K562 (cell line): ENCODE measurements around the gene TEX30. TPM values are rescaled to one million over a fixed set of nuclear protein-coding genes. Genes with fewer than 3 reads are reported as not detected.

ENCODE experiments used
- ATAC-seq: fragments of 200-7000 bp; cut with Tn5 transposase; 3 replicates; pipeline ENCODE4 v1.9.1; 2020; ENCODE audit warnings: moderate library complexity
- BruUV-seq: library from RNA; stranded (reverse); fragments of 400-500 nt; replicated peaks from 2 replicates; lab custom pipeline; 2021; lab: Mats Ljungman, UMichigan
- CTCF ChIA-PET: fragments of 300-600 bp; formaldehyde crosslinking; extraction: SDS; loops from one replicate; lab custom pipeline; 2021; ENCODE audit warnings: low intra/inter-chr PET ratio; lab: Yijun Ruan, JAX
- POLR2A ChIA-PET: fragments of 300-600, 350-650 bp; sonication (Branson Sonifier 250); formaldehyde crosslinking; extraction: SDS; loops from one replicate; lab custom pipeline; 2021; ENCODE audit warnings: antibody characterized with exemption, inconsistent platforms; lab: Yijun Ruan, JAX
- DNase-seq, 4 experiments: peaks; one replicate each; pipeline versions ENCODE4 v3.0.0 to v3.0.0-alpha.2; 2011 to 2018; ENCODE audit warnings: low spot score in 3 of 4, mixed read lengths in 3 of 4; ENCODE audit errors: extremely low read depth in 1 of 4
- FAIRE-seq: peaks from 2 replicates; lab custom pipeline; 2011; peaks lifted over from hg19 to GRCh38; lab: Jason Lieb, UNC
- H2AFZ ChIP-seq: 2 replicates; pipeline ENCODE4 v1.6.0; 2011; ENCODE audit warnings: low read depth, low read length, control low read depth, inconsistent platforms
- H3K27ac ChIP-seq: fragments of 200-600 bp; 3 replicates; pipeline ENCODE4 v1.8.0; 2011; ENCODE audit warnings: low read depth, mild to moderate bottlenecking, control low read depth, inconsistent platforms, low read length, moderate library complexity, mixed read lengths; ENCODE audit errors: extremely low read depth
- H3K27me3 ChIP-seq, 2 experiments: fragments of 300-600 bp in 1 of 2; 2 replicates in 1 of 2; 3 replicates in 1 of 2; pipeline versions ENCODE4 v1.6.0 to v1.8.0; 2011; ENCODE audit warnings: inconsistent platforms in 2 of 2, low read length in 2 of 2, mild to moderate bottlenecking in 1 of 2, mixed read lengths in 1 of 2, moderate library complexity in 1 of 2; ENCODE audit not compliant: control insufficient read depth in 2 of 2, insufficient read depth in 2 of 2
- H3K36me3 ChIP-seq: fragments of 300-600 bp; 3 replicates; pipeline ENCODE4 v1.8.0; 2011; ENCODE audit warnings: mild to moderate bottlenecking, low read length, inconsistent platforms; ENCODE audit not compliant: control insufficient read depth, insufficient read depth
- H3K4me1 ChIP-seq, 2 experiments: fragments of 200-600 bp in 1 of 2; replicated peaks in 1 of 2; 2 replicates in 1 of 2; 3 replicates in 1 of 2; pipeline versions ENCODE4 v1.5.1 to v1.8.0; 2011; ENCODE audit warnings: inconsistent platforms in 2 of 2, low read length in 2 of 2, mild to moderate bottlenecking in 1 of 2, mixed read lengths in 1 of 2, moderate library complexity in 1 of 2; ENCODE audit not compliant: control insufficient read depth in 2 of 2, insufficient read depth in 2 of 2
- H3K4me2 ChIP-seq: 2 replicates; pipeline ENCODE4 v1.6.1; 2011; ENCODE audit warnings: low read length, control low read depth, inconsistent platforms, mixed read lengths; ENCODE audit not compliant: insufficient read depth
- H3K4me3 ChIP-seq: fragments of 200-600 bp; sonication (generic), shearing (Covaris generic); 2 replicates; pipeline ENCODE4 v1.5.1; 2016; ENCODE audit warnings: control low read depth, inconsistent platforms
- H3K79me2 ChIP-seq: fragments of 200-600 bp; 3 replicates; pipeline ENCODE4 v1.8.0; 2011; ENCODE audit warnings: low read length, inconsistent platforms; ENCODE audit not compliant: control insufficient read depth, insufficient read depth
- H3K9ac ChIP-seq, 2 experiments: 2 replicates each; pipeline versions ENCODE4 v1.6.0 to v1.6.1; 2011; ENCODE audit warnings: low read depth in 2 of 2, low read length in 2 of 2, control low read depth in 1 of 2, inconsistent platforms in 1 of 2, mild to moderate bottlenecking in 1 of 2, mixed read lengths in 1 of 2; ENCODE audit not compliant: insufficient read depth in 1 of 2
- H3K9me1 ChIP-seq: one replicate; pipeline ENCODE4 v1.6.0; 2011; ENCODE audit warnings: inconsistent platforms, mild to moderate bottlenecking, low read length, moderate library complexity; ENCODE audit not compliant: control insufficient read depth, insufficient read depth
- H3K9me3 ChIP-seq: replicated peaks from 2 replicates; pipeline ENCODE4 v1.5.1; 2011; ENCODE audit warnings: low read depth, low read length, inconsistent platforms; ENCODE audit not compliant: control insufficient read depth, insufficient read depth
- H4K20me1 ChIP-seq: replicated peaks from 2 replicates; pipeline ENCODE4 v1.6.1; 2011; ENCODE audit warnings: low read length, inconsistent platforms, mixed read lengths; ENCODE audit not compliant: control insufficient read depth, insufficient read depth
- ARNT ChIP-seq, 2 experiments: fragments of 450-650 bp; IDR thresholded peaks; 2 replicates each; pipeline ENCODE4 v1.6.1; 2016; ENCODE audit warnings: mild to moderate bottlenecking in 1 of 2
- HES1 ChIP-seq: fragments of 450-650 bp; IDR thresholded peaks from 2 replicates; pipeline ENCODE4 v1.6.1; 2016; ENCODE audit warnings: low read depth, mild to moderate bottlenecking, moderate library complexity
- MED1 ChIP-seq: sonication (generic); formaldehyde crosslinking; IDR thresholded peaks from 2 replicates; pipeline ENCODE4 v1.8.1; 2023; ENCODE audit warnings: missing genetic modification reagents, borderline replicate concordance
- NR2F6 ChIP-seq: fragments of 450-650 bp; formaldehyde crosslinking; IDR thresholded peaks from 2 replicates; pipeline ENCODE4 v1.4.0; 2020; ENCODE audit warnings: mild to moderate bottlenecking
- PHF21A ChIP-seq: fragments of 450-650 bp; IDR thresholded peaks from 2 replicates; pipeline ENCODE4 v1.6.1; 2017; ENCODE audit warnings: low read depth, borderline replicate concordance
- TAF15 ChIP-seq: fragments of 200-400 bp; formaldehyde crosslinking; IDR thresholded peaks from 2 replicates; pipeline ENCODE4 v1.6.1; 2017; ENCODE audit warnings: mild to moderate bottlenecking, low read depth, low read length, moderate library complexity
- ZNF121 ChIP-seq: sonication (generic); formaldehyde crosslinking; conservative IDR thresholded peaks from 2 replicates; pipeline ENCODE4 v1.8.0; 2022; ENCODE audit warnings: missing genetic modification reagents
- WGBS: fragments of 100-300 bp; shearing (Covaris generic); methylation state at CpG from one replicate; pipeline ENCODE4 v1.1.6; 2016; ENCODE audit warnings: low coverage, mixed read lengths; ENCODE audit not compliant: insufficient coverage; ENCODE audit errors: missing lambda C conversion rate; 5-methylcytosine and 5-hydroxymethylcytosine counted together
- in situ Hi-C: fragments of 300-500 bp; cut with MboI; formaldehyde crosslinking; loops from 4 replicates; pipeline ENCODE4 v1.15.0; 2018; ENCODE audit warnings: inconsistent platforms, mixed read lengths
- intact Hi-C: fragments of 100-400 bp; cut with micrococcal nuclease; formaldehyde crosslinking; loops from 2 replicates; pipeline ENCODE4 v1.14.2; 2022
- polyA plus RNA-seq, 8 experiments: library from polyadenylated mRNA; depleted of rRNA in 4 of 8; stranded (reverse) in 5 of 8; unstranded in 3 of 8; fragments of >200 nt; fragmentation: Nextera tagmentation in 2 of 8; fragmentation: Illumina TruSeq in 1 of 8; extraction: Ambion mirVana in 2 of 8; extraction: Trizol in 1 of 8; gene quantifications; 2 replicates each; pipeline versions ENCODE4 v1.2.1 to v1.2.3, GENCODE V29; 2011 to 2014; ENCODE audit warnings: inconsistent platforms in 1 of 8, missing spikeins in 1 of 8
- total RNA-seq, 7 experiments: library from RNA; depleted of rRNA in 6 of 7; stranded (reverse); fragments of >200 nt in 6 of 7; fragmentation: Illumina TruSeq in 2 of 7; extraction: Trizol in 2 of 7; gene quantifications; 2 replicates each; pipeline versions ENCODE4 v1.2.1 to v1.2.3, GENCODE V29; 2011 to 2021; ENCODE audit warnings: low replicate concordance in 1 of 7

Gene TEX30
- total and polyA plus RNA-seq, 9 of the 15 experiments (the other 6 are each of a cell fraction or from before 2014, with no cell fraction given): 24.1 to 143 (median 37.3) TPM

GRCh38 chr13:102777736-102778135 lies 4.2 kb upstream of the TEX30 start:
- ATAC-seq (no peak), DNase-seq (no peak), FAIRE-seq (no peak)
- Histone ChIP-seq H3K9me1 (no peaks in the 10 kb centered on the region), H3K9ac (no peak overlapping the region), H3K4me3 (no peak overlapping the region), H3K27ac (no peak overlapping the region), H2AFZ (no peak overlapping the region), H3K27me3 (no peaks in the 10 kb centered on the region), H4K20me1 (no peaks in the 10 kb centered on the region), H3K36me3 (no peaks in the 10 kb centered on the region), H3K9me3 (no peaks in the 10 kb centered on the region), H3K4me1 (peaks cover 10 to 18% of the 10 kb centered on the region in 2 experiments; a peak in 3 of 5 replicates), H3K4me2 (no peak overlapping the region), H3K79me2 (peaks cover 8% of the 10 kb centered on the region)
- no TSS peak for BruUV-seq
- WGBS: 58% methylated on average over 3 of the region's 3 CpGs
- in situ Hi-C loops: no loop called here
- no peak for TF ChIP-seq MED1 (CRISPR knock-in tag)
- TF ChIP-seq NR2F6 (CRISPR knock-in tag): no peak
- TF ChIP-seq HES1: no peak
- TF ChIP-seq TAF15: no peak
- TF ChIP-seq PHF21A: no peak
- TF ChIP-seq ZNF121 (CRISPR knock-in tag): no peak
- no peak for TF ChIP-seq ARNT (IDR thresholded peaks at IDR 0.05)
- intact Hi-C loops: loop anchor here (10.0 kb wide), 1 partner anchor 113 kb away; no protein-coding TSS in a partner anchor
- CTCF ChIA-PET: no interaction called here
- POLR2A ChIA-PET: no interaction called here
